ENCODE data around the gene PLA2G2C.

DNA sequence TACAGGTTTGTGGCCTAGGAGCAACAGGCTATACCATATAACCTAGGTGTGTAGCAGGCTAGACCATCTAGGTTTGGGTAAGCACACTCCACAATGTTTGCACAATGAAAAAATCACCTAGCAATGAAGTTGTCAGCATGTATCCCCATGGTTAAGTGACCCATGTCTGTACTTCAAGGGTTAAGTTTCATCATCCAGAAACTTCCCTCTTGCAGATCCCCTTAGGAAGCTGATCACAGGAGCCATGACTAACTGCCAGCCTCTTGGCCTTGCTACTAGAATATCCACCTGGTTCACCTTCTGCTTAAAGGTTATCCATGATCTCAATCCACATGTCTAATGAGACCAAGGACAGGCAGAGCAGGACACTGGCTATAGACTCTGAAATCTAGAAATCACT lies 3.9 kb downstream of the PLA2G2C start:
- TF ChIP-seq, protein P1, sequence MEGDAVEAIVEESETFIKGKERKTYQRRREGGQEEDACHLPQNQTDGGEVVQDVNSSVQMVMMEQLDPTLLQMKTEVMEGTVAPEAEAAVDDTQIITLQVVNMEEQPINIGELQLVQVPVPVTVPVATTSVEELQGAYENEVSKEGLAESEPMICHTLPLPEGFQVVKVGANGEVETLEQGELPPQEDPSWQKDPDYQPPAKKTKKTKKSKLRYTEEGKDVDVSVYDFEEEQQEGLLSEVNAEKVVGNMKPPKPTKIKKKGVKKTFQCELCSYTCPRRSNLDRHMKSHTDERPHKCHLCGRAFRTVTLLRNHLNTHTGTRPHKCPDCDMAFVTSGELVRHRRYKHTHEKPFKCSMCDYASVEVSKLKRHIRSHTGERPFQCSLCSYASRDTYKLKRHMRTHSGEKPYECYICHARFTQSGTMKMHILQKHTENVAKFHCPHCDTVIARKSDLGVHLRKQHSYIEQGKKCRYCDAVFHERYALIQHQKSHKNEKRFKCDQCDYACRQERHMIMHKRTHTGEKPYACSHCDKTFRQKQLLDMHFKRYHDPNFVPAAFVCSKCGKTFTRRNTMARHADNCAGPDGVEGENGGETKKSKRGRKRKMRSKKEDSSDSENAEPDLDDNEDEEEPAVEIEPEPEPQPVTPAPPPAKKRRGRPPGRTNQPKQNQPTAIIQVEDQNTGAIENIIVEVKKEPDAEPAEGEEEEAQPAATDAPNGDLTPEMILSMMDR (IDR thresholded peaks at IDR 0.05) = no peak
- TF ChIP-seq EP300 (IDR thresholded peaks at IDR 0.05) = no peak
- TF ChIP-seq POLR2A (IDR thresholded peaks at IDR 0.05) = no peak
